ENCODE data around the gene CDH4.
"Not testable (repeated sequence)": the region's sequence is repeated elsewhere in the genome, so short reads cannot be mapped to it uniquely, and the experiment has no call there.

Gene CDH4

DNA sequence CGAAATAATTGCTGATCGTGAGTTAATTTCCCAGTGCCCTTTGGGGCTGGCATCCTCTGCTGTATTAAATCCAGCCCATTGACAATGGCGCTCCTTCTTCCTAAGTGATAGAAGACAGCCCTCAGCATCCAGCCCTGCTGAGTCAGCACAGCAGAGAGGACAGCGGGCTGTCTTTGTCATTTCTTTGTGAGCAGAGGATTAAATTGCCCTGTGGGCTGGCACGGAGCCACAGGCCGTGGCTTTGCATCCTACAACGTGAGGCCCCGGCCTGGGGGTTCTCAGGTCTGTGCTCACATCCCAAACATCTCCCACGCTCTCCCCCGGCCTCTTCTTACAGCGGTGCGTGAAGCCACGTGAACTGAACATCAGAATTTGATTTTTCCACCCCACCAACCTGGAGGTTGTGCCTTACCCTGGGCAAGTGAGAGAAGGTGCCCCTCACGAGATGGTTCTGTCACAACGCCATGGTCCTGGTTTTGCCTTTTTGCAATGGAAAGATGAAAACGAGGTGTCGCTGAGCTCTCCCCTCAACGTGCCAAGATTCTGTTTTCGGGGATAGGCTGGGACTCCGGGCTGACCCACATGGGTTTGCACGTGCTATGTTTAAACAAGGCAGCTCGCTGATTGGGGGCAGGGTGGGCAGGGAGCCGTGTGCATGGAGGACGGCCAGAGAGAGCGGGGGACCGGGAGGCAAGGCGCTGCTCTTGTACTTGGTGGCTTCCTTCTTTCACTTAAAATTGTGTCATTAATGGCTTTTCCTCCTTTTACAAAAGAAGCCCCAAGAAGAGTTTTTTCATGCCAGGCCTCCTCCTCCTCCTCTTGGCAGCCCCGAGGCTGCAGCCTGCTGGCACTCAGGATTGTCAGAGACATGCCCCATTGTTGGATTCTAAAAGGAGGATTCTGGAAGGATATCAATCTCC, 19.5 kb downstream of the CDH4 start:
- no peak for DNase-seq (ENCODE audit: low read depth in 1 of 2, low spot score in 1 of 2)
- H3K4me3 ChIP-seq (replicated peaks; ENCODE audit: insufficient read depth, low read length), result no peak overlapping the region
- H3K27ac ChIP-seq (replicated peaks), result no peak overlapping the region
- H3K27me3 ChIP-seq (ENCODE audit: insufficient read depth, poor library complexity, severe bottlenecking), result no peaks in the 10 kb centered on the region
- TF ChIP-seq, protein P1, sequence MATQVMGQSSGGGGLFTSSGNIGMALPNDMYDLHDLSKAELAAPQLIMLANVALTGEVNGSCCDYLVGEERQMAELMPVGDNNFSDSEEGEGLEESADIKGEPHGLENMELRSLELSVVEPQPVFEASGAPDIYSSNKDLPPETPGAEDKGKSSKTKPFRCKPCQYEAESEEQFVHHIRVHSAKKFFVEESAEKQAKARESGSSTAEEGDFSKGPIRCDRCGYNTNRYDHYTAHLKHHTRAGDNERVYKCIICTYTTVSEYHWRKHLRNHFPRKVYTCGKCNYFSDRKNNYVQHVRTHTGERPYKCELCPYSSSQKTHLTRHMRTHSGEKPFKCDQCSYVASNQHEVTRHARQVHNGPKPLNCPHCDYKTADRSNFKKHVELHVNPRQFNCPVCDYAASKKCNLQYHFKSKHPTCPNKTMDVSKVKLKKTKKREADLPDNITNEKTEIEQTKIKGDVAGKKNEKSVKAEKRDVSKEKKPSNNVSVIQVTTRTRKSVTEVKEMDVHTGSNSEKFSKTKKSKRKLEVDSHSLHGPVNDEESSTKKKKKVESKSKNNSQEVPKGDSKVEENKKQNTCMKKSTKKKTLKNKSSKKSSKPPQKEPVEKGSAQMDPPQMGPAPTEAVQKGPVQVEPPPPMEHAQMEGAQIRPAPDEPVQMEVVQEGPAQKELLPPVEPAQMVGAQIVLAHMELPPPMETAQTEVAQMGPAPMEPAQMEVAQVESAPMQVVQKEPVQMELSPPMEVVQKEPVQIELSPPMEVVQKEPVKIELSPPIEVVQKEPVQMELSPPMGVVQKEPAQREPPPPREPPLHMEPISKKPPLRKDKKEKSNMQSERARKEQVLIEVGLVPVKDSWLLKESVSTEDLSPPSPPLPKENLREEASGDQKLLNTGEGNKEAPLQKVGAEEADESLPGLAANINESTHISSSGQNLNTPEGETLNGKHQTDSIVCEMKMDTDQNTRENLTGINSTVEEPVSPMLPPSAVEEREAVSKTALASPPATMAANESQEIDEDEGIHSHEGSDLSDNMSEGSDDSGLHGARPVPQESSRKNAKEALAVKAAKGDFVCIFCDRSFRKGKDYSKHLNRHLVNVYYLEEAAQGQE (IDR thresholded peaks at IDR 0.05; ENCODE audit: insufficient replicate concordance, low read depth), result no peak
- TF ChIP-seq, protein P2, sequence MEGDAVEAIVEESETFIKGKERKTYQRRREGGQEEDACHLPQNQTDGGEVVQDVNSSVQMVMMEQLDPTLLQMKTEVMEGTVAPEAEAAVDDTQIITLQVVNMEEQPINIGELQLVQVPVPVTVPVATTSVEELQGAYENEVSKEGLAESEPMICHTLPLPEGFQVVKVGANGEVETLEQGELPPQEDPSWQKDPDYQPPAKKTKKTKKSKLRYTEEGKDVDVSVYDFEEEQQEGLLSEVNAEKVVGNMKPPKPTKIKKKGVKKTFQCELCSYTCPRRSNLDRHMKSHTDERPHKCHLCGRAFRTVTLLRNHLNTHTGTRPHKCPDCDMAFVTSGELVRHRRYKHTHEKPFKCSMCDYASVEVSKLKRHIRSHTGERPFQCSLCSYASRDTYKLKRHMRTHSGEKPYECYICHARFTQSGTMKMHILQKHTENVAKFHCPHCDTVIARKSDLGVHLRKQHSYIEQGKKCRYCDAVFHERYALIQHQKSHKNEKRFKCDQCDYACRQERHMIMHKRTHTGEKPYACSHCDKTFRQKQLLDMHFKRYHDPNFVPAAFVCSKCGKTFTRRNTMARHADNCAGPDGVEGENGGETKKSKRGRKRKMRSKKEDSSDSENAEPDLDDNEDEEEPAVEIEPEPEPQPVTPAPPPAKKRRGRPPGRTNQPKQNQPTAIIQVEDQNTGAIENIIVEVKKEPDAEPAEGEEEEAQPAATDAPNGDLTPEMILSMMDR (IDR thresholded peaks at IDR 0.05; ENCODE audit: insufficient read depth, low read length), result no peak
- TF ChIP-seq GABPA (IDR thresholded peaks at IDR 0.05; ENCODE audit: low read depth) (no peak), POLR2AphosphoS5 (IDR thresholded peaks at IDR 0.05; ENCODE audit: low read depth) (no peak), SPI1 (IDR thresholded peaks at IDR 0.05; ENCODE audit: borderline replicate concordance, low read depth) (no peak)

DNA sequence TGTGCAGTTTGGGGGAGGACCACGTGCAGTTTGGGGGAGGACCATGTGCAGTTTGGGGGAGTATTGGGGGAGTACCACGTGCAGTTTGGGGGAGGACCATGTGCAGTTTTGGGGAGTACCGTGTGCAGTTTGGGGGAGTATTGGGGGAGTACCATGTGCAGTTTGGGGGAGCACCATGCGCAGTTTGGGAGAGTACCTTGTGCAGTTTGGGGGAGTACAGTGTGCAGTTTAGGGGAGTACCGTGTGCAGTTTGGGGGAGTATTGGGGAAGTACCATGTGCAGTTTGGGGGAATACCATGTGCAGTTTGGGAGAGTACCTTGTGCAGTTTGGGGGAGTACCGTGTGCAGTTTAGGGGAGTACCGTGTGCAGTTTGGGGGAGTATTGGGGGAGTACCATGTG, 21.0 kb downstream of the CDH4 start:
- H3K27ac ChIP-seq (replicated peaks); H3K4me3 ChIP-seq (replicated peaks; ENCODE audit: insufficient read depth, low read length); H3K27me3 ChIP-seq (ENCODE audit: insufficient read depth, poor library complexity, severe bottlenecking); DNase-seq (ENCODE audit: low read depth in 1 of 2, low spot score in 1 of 2): not testable (repeated sequence)

DNA sequence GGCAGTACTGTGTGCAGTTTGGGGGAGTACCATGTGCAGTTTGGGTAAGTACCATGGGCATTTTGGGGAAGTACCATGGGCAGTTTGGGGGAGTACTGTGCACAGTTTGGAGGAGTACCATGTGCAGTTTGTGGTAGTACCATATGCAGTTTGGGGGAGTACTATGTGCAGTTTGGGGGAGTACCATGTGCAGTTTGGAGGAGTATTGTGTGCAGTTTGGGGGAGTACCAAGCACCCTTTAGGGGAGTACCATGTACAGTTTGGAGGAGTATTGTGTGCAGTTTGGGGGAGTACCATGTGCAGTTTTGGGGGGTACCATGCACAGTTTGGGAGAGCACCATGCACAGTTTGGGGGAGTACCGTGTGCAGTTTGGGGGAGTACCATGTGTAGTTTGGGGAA, 21.6 kb downstream of the CDH4 start:
- not testable (repeated sequence) for DNase-seq (ENCODE audit: low read depth in 1 of 2, low spot score in 1 of 2)

DNA sequence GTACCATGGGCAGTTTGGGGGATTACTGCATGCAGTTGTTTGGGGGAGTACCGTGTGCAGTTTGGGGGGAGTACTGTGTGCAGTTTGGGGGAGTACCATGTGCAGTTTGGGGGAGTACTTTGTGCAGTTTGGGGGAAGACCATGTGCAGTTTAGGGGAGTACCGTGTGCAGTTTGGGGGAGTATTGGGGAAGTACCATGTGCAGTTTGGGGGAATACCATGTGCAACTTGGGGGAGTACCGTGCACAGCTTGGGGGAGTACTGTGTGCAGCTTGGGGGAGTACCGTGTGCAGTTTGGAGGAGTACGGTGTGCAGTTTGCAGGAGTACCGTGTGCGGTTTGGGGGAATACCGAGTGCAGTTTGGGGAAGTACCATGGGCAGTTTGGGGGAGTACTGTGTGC, 22.3 kb downstream of the CDH4 start:
- DNase-seq (ENCODE audit: low read depth in 1 of 2, low spot score in 1 of 2), result no peak
- TF ChIP-seq GABPA (IDR thresholded peaks at IDR 0.05; ENCODE audit: low read depth) (no peak), SPI1 (IDR thresholded peaks at IDR 0.05; ENCODE audit: borderline replicate concordance, low read depth) (no peak), POLR2AphosphoS5 (IDR thresholded peaks at IDR 0.05; ENCODE audit: low read depth) (no peak)
- TF ChIP-seq, protein P2 (IDR thresholded peaks at IDR 0.05; ENCODE audit: insufficient read depth, low read length), result no peak
- TF ChIP-seq, protein P1 (IDR thresholded peaks at IDR 0.05; ENCODE audit: insufficient replicate concordance, low read depth), result no peak
- H3K27ac ChIP-seq (replicated peaks), result no peak overlapping the region
- H3K4me3 ChIP-seq (replicated peaks; ENCODE audit: insufficient read depth, low read length), result no peak overlapping the region
- no peaks in the 10 kb centered on the region for H3K27me3 ChIP-seq (ENCODE audit: insufficient read depth, poor library complexity, severe bottlenecking)

More for the DNA sequence above, 21.6 kb downstream of the CDH4 start:
- H3K4me3 ChIP-seq (replicated peaks; ENCODE audit: insufficient read depth, low read length); H3K27me3 ChIP-seq (ENCODE audit: insufficient read depth, poor library complexity, severe bottlenecking); H3K27ac ChIP-seq (replicated peaks): not testable (repeated sequence)

DNA sequence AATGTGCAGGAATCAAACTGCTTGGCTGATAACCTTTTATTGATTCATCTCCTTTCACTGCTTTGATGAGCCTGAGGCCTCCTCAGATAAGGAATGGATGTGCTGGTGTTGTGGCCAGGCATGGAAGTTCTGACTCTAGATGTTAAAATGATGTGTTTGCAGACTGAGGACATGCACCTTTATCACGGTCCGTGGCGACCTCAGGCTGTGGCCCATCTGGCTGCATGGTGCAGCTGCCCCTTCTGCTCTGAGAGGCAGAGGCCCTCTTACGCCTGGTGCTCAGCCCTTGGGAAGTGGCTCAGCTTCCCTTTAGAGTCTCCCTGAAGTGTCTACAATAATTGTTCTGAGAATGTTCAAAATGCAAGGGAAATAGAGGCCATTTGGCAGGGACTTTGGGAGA, 26.2 kb downstream of the CDH4 start:
- TF ChIP-seq, protein P1 (IDR thresholded peaks at IDR 0.05; ENCODE audit: insufficient replicate concordance, low read depth), result no peak
- TF ChIP-seq POLR2AphosphoS5 (IDR thresholded peaks at IDR 0.05; ENCODE audit: low read depth) (no peak), GABPA (IDR thresholded peaks at IDR 0.05; ENCODE audit: low read depth) (no peak), SPI1 (IDR thresholded peaks at IDR 0.05; ENCODE audit: borderline replicate concordance, low read depth) (no peak)
- TF ChIP-seq, protein P2 (IDR thresholded peaks at IDR 0.05; ENCODE audit: insufficient read depth, low read length), result no peak
- H3K27ac ChIP-seq (replicated peaks), result no peak overlapping the region
- no peak overlapping the region for H3K4me3 ChIP-seq (replicated peaks; ENCODE audit: insufficient read depth, low read length)
- H3K27me3 ChIP-seq (ENCODE audit: insufficient read depth, poor library complexity, severe bottlenecking), result no peaks in the 10 kb centered on the region
- DNase-seq (ENCODE audit: low read depth in 1 of 2, low spot score in 1 of 2), result no peak
